AG09319 (cell line): ENCODE measurements around the gene AKR1C4.
"Not testable (repeated sequence)": the region's sequence is repeated elsewhere in the genome, so short reads cannot be mapped to it uniquely, and the experiment has no call there.

ENCODE experiments used
- DNase-seq: peaks from one replicate; pipeline ENCODE4 v3.0.0-alpha.2; 2010; ENCODE audit warnings: low read depth; ENCODE audit errors: extremely low read depth
- CTCF ChIP-seq: IDR thresholded peaks from 2 replicates; pipeline ENCODE4 v1.5.1; 2011; ENCODE audit warnings: low read depth, mild to moderate bottlenecking, inconsistent platforms, low read length, moderate library complexity

Gene AKR1C4

GRCh38 chr10:5233324-5233723, 36.7 kb downstream of the AKR1C4 start:
- TF ChIP-seq CTCF, result no peak
- DNase-seq, result no peak

GRCh38 chr10:5234106-5234860, 37.6 kb downstream of the AKR1C4 start:
- no peak for TF ChIP-seq CTCF
- no peak for DNase-seq

GRCh38 chr10:5237541-5237940, 40.9 kb downstream of the AKR1C4 start:
- not testable (repeated sequence) for DNase-seq

GRCh38 chr10:5242585-5242984, 45.9 kb downstream of the AKR1C4 start:
- no peak for DNase-seq
- no peak for TF ChIP-seq CTCF

- no peak for TF ChIP-seq CTCF
- DNase-seq, result no peak
Observed at GRCh38 chr10:5243521-5243987, 46.9 kb downstream of the AKR1C4 start.

GRCh38 chr10:5252177-5253037, 55.8 kb downstream of the AKR1C4 start:
- no peak for DNase-seq
- TF ChIP-seq CTCF, result no peak

- DNase-seq, result no peak
- TF ChIP-seq CTCF, result no peak
Observed at GRCh38 chr10:5254488-5254887, 57.9 kb downstream of the AKR1C4 start.

- not testable (repeated sequence) for DNase-seq
Observed at GRCh38 chr10:5257768-5258167, 61.1 kb downstream of the AKR1C4 start.
